ENCODE results near the gene DTHD1. TPM values are rescaled to one million over a fixed set of nuclear protein-coding genes. Genes with fewer than 3 reads are reported as not detected.

The DTHD1 gene
- total RNA-seq, 1 experiment from 2014 or later = not detected

GRCh38 chr4:36313703-36314102, 32.3 kb downstream of the DTHD1 start:
- DNase-seq (ENCODE audit: low read depth) = no peak

DNA sequence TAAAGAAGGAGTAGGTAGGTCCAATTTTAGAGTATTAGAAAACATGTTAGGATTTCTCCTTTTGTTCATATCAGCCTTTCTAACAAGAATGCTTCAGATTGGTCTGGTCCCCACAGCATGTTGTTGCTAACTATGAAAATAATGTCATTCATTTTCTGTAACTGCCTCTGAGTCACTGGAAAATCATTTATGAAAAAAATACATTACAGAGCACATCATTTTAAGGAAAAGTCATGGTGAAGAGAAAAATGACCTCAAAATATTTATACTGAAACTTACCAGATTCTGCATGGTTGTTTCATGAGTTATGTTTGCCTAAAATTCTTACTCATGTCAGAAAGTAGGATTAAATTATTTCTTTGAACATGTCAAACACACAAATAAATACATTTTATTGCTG, 35.2 kb downstream of the DTHD1 start:
- no peak for DNase-seq (ENCODE audit: low read depth)

- no peak for DNase-seq (ENCODE audit: low read depth)
Measured at GRCh38 chr4:36317721-36318120, 36.3 kb downstream of the DTHD1 start.

- no peak for DNase-seq (ENCODE audit: low read depth)
Measured at GRCh38 chr4:36320117-36320896, 38.9 kb downstream of the DTHD1 start.

DNA sequence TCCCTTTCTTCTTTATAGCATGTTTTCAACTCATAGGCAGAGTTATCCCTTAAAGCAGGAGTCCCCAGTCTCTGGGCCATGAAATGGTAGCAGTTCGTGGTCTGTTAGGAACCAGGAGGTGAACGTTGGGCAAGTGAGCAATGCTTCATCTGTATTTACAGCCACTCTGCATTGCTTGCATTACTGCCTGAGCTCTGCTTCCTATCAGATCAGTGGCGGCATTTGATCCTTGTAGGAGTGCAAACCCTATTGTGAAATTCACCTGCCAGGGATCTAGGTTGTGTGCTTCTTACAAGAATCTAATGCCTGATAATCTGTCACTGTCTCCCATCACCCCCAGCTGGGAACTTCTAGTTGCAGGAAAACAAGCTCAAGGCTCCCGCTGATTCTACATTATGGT, 39.8 kb downstream of the DTHD1 start:
- no peak for DNase-seq (ENCODE audit: low read depth)

GRCh38 chr4:36322921-36323354, 41.5 kb downstream of the DTHD1 start:
- no peak for DNase-seq (ENCODE audit: low read depth)

DNA sequence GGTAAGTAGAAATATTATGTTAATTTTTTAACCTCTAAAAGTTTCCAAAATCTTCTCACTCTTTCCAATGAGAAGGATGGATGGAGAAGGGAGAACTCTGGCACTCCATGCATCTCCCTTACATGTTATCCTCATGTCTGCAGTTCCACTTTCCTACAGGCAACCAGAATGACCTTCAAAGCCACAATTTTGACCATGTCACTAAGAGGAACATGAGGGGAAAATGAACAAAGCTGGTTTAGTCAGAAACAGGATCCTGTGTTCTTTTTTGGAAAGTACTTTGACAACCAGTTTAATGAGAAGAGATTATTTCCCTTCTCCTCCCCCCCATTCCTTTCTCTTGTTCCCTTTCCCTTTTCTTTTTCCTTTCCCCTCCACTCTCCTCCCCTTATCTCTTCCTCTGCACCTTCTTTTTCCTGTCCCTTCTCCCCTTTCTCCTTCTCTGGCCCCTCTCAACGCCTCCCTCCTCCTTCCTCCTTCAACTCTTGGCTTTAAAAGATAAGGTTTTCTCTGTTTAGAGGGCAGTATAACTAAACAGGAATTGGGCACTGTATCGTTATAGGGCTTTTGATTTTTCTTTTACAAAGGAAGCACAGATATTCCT, 42.5 kb downstream of the DTHD1 start:
- no peak for DNase-seq (ENCODE audit: low read depth)

- DNase-seq (ENCODE audit: low read depth) = no peak
Measured at GRCh38 chr4:36324808-36325207, 43.4 kb downstream of the DTHD1 start.

DNA sequence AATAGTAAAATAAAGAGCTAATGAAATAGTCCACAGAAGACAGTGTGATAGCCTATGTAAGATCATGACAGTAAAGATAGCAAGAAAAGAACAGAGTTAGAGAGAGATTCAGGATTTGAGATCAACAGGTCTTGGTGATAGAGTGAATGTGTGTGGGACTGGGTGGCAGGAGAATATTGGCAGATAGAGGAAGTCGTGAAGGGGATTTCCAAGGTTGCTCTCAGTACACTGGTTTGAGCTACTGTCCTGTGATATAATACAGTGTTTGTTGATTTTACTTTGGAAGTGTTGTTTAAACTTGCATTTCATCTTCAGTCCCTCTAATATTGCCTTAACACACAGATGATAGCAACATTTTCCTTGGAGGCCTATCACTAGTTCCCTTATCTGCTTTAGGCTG, 44.1 kb downstream of the DTHD1 start:
- no peak for DNase-seq (ENCODE audit: low read depth)

- no peak for DNase-seq (ENCODE audit: low read depth)
Measured at GRCh38 chr4:36325926-36326325, 44.5 kb downstream of the DTHD1 start.

DNA sequence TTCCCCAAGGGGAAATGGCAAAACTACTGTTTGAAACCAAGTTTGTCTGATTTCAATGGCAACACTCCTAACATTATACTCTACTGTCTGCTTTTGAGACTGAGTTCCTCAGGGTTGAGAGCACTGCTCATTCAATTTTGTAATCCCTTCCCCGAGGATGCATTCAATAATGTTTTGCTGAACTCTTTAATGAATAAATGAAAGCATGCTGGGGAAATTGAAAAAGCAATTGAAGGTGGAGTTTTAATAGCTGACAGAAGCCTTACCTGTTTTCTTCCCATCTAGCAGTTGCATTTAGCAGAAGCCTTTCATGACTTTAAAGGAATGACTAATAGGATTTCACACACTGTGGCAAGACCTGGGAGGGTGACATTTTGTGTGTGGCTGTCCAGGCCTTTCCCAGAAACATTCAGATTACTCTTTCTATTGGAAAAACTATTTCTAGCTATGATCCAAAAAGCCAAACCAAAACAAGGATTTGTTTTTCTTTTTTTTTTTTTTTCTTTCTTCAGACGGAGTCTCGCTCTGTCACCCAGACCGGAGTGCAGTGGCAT, 45.1 kb downstream of the DTHD1 start:
- DNase-seq (ENCODE audit: low read depth) = no peak

DNA sequence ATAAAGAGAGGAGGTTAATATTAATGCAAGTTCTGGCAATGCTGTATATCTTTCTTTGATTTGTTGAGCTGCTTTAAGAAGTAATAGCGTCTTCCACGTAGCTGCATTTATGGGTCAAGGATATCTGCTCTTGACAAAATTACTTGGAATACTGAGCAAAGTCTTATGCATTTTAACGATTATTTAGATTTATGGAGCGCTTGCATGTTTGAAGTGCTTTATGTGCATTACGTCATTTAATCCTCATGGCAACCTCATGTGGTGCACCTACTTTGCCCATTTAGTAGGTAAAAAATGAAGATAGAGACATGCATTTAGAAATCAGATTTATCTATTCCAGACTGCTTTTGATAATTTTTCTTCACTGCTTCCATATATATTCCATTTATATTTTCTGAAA, 46.0 kb downstream of the DTHD1 start:
- DNase-seq (ENCODE audit: low read depth) = no peak

- DNase-seq (ENCODE audit: low read depth) = no peak
Measured at GRCh38 chr4:36328130-36328529, 46.7 kb downstream of the DTHD1 start.

DNA sequence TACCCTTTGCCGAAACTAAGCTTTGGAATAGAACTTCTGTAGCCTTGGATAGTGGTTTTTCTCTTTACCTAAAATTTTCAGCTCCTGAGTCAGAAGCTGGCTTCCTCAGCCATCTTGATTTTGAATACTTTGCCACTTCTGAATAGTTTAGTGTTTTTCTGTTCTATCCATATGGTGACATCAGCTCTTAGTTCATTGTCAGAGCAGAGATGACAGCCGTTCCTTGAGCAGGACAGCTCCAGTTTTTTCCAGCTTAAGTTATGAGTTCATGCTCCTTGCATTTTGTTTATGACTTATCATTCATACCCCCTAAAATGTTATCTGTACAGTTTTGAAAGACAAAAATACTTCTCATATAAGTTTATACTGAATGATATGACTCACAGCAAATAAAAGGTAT, 47.8 kb downstream of the DTHD1 start:
- DNase-seq (ENCODE audit: low read depth) = no peak

- DNase-seq (ENCODE audit: low read depth) = no peak
Measured at GRCh38 chr4:36330796-36331195, 49.4 kb downstream of the DTHD1 start.

GRCh38 chr4:36332023-36332781, 50.8 kb downstream of the DTHD1 start:
- no peak for DNase-seq (ENCODE audit: low read depth)

DNA sequence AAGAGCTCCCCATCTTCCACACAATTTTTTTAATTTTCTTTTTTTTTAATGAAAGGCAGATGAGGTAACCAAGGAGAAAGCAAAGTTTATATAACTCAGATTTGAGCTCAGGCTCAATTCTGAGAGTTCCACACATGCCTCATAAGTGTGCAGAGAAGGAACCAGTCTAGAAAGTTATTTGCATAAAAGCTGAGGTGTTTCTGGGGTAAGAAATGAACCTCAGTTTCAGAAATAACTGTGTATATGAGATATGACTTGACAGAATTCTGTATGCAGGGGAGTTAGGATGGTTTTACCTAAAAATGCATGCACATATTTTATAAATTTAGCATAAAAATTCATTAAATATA, 51.3 kb downstream of the DTHD1 start:
- no peak for DNase-seq (ENCODE audit: low read depth)

DNA sequence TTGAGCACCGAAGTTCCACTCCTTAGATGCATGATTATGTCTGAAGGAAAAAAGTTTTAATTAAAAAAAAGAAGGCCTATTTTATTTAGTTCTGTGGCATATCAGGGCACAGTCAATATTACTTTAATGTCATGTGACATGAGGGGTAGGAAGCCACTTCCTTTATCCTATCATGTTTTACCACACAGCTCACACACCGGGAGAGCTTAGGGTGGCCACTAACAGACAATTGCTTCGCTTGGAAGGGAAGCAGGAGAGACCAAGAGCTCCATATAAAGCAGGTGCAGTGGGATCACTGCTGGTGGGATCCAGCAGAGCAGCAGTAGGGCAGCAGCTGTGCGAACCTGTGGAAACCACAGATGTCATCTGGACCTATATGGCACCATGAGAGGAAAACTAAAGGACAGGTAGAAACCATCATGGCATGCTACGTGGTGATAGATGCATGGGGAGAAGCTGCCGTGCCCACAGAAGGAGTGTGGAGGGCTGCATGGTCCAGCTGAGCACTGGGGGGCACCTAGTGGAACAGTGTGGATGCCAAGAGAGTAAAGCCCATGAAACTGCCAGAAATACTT, 52.0 kb downstream of the DTHD1 start:
- DNase-seq (ENCODE audit: low read depth) = no peak

GRCh38 chr4:36337665-36338185, 56.3 kb downstream of the DTHD1 start:
- DNase-seq (ENCODE audit: low read depth) = no peak

DNA sequence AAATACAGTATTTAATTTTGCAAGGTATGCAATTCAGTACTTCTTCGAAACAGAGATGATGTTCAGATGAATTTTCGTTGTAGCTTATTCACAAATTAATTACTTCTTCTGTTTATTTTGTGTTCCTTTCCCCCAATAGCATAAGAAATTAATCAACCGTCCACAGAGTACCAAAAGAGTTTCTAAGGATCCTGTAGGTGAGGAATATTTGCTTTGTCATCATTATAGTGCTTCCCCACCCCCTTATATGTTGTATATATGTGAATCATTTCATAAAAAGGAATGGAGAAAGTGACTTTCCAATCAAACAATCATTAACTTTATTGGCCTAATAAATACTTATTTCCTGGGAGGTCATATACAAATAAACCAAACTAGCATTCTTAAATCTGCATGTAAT, 57.6 kb downstream of the DTHD1 start:
- no peak for DNase-seq (ENCODE audit: low read depth)

GRCh38 chr4:36341936-36342335, 60.5 kb downstream of the DTHD1 start:
- DNase-seq (ENCODE audit: low read depth) = no peak
